HEK293T (cell line): ENCODE results near the gene MYO18B.

Source experiments
- BHLHE40 ChIP-seq: fragments of 450-650 bp; IDR thresholded peaks from 2 replicates; pipeline ENCODE4 v1.6.1; 2016; ENCODE audit warnings: mild to moderate bottlenecking, moderate library complexity, borderline replicate concordance
- CTBP1 ChIP-seq: fragments of 450-650 bp; IDR thresholded peaks from 2 replicates; pipeline ENCODE4 v1.6.1; 2016; ENCODE audit warnings: borderline replicate concordance
- ELF4 ChIP-seq: fragments of 450-650 bp; IDR thresholded peaks from 2 replicates; pipeline ENCODE4 v1.6.1; 2017; ENCODE audit warnings: antibody characterized with exemption
- FOXA1 ChIP-seq: fragments of 450-650 bp; IDR thresholded peaks from 2 replicates; pipeline ENCODE4 v1.6.1; 2016; ENCODE audit warnings: mild to moderate bottlenecking
- FOXK2 ChIP-seq: fragments of 450-650 bp; IDR thresholded peaks from 2 replicates; pipeline ENCODE4 v1.6.1; 2016; ENCODE audit warnings: mild to moderate bottlenecking
- FOXM1 ChIP-seq: fragments of 450-650 bp; IDR thresholded peaks from 2 replicates; pipeline ENCODE4 v1.6.1; 2017; ENCODE audit warnings: mild to moderate bottlenecking, borderline replicate concordance
- HDGF ChIP-seq: fragments of 450-650 bp; IDR thresholded peaks from 2 replicates; pipeline ENCODE4 v1.6.1; 2017; ENCODE audit warnings: antibody characterized with exemption, borderline replicate concordance
- SP1 ChIP-seq: fragments of 450-650 bp; IDR thresholded peaks from 2 replicates; pipeline ENCODE4 v1.6.1; 2017
- SUZ12 ChIP-seq: fragments of 450-650 bp; IDR thresholded peaks from 2 replicates; pipeline ENCODE4 v1.6.1; 2016; ENCODE audit warnings: mild to moderate bottlenecking
- ZNF384 ChIP-seq: fragments of 450-650 bp; IDR thresholded peaks from 2 replicates; pipeline ENCODE4 v1.6.1; 2016
- TF ChIP-seq, protein P1 (sequence below): fragments of 450-650 bp; IDR thresholded peaks from 2 replicates; pipeline ENCODE4 v1.6.1; 2016

DNA sequence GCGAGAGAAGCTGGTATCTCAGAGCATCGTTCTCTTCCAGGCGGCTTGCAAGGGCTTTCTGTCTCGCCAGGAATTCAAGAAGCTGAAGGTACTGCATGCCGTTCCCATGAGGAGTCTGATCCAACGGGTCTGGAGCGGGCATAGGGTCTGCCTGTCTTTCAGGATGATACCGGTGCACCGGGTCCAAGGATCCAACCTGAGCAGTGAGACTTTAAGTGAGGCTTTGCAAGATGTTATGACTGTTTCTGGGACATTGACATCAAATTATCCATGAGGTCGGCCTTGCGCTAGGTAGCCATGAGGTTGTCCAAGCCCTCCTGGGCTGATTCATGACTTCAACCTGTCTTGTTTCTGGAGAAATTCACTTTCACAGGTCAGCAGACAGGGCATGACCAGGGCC is 132.3 kb downstream of the MYO18B start:
- no peak for TF ChIP-seq FOXM1
- no peak for TF ChIP-seq BHLHE40
- TF ChIP-seq FOXK2: no peak
- TF ChIP-seq ZNF384: no peak
- no peak for TF ChIP-seq HDGF
- TF ChIP-seq, protein P1, sequence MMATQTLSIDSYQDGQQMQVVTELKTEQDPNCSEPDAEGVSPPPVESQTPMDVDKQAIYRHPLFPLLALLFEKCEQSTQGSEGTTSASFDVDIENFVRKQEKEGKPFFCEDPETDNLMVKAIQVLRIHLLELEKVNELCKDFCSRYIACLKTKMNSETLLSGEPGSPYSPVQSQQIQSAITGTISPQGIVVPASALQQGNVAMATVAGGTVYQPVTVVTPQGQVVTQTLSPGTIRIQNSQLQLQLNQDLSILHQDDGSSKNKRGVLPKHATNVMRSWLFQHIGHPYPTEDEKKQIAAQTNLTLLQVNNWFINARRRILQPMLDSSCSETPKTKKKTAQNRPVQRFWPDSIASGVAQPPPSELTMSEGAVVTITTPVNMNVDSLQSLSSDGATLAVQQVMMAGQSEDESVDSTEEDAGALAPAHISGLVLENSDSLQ: no peak
- TF ChIP-seq SUZ12: no peak
- no peak for TF ChIP-seq CTBP1
- no peak for TF ChIP-seq SP1
- TF ChIP-seq ELF4: no peak
- no peak for TF ChIP-seq FOXA1
